GM19463 (cell line): Measurements from ENCODE around the gene PDIA5.

Source experiments
- ATAC-seq: cut with Tn5 transposase; IDR thresholded peaks from one replicate; pipeline ENCODE4 v1.9.1; 2021; ENCODE audit warnings: mild to moderate bottlenecking, moderate library complexity; ENCODE audit not compliant: unreplicated experiment

Gene PDIA5

DNA sequence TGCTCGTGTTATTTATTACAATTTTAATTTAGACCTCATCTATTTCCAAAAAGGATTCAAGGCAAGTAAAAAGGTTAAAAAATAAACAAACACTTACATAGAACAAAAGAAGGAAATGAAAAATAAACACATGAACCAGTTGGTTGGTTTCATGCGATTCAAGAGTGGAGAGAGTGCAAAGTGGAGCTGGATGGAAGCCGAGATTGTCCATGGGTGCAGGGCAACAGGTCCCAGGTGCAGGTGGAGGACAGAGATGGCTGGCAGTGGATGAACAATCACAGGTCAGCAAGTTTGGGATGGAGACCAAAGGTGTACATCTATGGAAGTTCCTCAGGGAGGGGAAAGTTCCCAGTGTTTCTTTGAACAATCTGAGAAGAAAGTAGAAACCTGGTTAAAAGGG is 27.6 kb upstream of the PDIA5 start:
- ATAC-seq = no peak

DNA sequence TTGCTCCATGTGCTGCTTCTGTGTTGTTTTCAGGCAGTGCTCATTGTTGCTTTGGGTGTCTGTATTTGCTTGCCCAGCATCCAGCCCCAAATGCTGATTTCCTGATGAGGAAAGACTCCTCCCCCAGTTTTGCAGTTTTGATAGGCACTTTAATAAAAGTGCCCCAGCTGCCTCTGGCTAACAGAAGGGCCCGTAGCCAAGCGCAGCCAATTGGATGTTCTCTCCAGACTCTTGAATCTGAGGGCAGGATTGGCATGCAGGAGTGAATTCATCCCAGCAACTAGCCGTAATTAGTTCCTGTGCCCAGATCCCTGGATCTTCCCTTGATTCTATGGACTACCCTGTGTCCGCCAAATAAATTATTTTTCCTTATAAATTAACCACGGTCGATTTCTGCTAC is 24.4 kb upstream of the PDIA5 start:
- ATAC-seq = no peak

GRCh38 chr3:123044981-123045763 is 21.7 kb upstream of the PDIA5 start:
- no peak for ATAC-seq

GRCh38 chr3:123046262-123047061 is 20.4 kb upstream of the PDIA5 start:
- no peak for ATAC-seq

DNA sequence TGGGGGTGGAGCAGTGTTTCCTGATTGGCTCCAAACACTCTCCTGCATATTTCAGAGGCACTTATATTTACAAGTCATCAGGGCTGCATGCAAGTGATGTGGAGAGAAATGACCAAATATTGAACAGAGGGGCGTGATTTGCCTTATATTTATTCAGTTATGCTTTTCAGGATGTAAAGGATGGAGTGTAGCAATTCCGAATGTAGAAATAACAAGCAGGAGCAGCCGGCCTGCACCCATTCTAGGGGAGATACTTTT is 19.8 kb upstream of the PDIA5 start:
- no peak for ATAC-seq

DNA sequence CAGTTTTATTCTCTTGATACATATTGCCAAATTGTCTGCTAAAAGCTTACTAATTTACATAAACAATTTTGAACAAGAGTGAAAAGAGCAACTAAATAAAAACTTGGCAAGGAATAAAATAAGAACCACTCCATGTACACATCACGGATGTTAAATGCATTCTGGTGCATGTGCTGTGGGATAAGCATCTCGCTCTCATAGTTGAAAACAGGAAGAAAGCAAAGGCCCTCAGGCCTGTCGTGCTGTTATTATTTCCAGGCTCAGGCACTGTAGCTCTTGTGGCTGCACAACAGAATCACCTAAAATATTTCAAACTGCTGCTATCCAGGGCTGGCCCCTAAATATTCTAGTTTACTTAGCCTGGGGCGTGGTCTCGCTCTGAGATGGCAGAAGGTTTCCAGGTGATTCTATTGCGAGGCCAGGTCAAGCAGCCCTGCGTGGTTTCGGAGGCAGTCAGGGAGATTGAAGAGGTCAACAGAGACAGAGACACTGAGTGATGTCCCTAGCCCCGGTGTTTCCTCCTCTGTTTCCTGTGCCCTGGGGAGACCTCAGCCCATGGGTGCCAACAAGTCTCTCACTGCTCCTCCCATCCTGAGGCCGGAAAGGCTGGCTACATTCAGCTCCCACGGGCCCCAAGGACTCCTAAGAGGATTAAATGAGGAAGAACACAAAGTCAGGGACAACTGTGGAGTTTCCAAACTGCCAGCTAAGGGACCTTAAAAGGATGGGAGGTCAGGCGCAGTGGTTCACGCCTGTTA is 18.2 kb upstream of the PDIA5 start:
- ATAC-seq = no peak

DNA sequence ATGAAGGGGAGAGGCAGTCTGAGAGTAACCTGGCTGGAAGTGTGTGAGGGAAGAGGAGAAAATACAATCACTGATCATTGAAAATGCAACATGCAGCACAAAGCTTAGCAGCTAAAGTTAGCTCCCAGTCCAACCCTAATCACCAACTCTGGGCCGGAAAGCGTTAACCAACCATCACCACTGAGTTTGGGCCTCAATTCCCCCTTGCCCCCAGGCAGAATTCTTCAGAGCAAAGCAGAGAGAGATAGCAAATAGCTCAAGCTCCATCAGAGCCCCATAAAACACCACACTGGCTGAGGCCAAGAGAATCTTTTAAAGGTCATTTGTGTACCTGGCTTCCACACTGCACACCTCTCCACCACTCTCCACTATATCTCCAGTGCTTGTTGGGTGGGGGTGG is 16.2 kb upstream of the PDIA5 start:
- ATAC-seq = no peak

- ATAC-seq = no peak
Observed at GRCh38 chr3:123053107-123053506, 13.7 kb upstream of the PDIA5 start.

DNA sequence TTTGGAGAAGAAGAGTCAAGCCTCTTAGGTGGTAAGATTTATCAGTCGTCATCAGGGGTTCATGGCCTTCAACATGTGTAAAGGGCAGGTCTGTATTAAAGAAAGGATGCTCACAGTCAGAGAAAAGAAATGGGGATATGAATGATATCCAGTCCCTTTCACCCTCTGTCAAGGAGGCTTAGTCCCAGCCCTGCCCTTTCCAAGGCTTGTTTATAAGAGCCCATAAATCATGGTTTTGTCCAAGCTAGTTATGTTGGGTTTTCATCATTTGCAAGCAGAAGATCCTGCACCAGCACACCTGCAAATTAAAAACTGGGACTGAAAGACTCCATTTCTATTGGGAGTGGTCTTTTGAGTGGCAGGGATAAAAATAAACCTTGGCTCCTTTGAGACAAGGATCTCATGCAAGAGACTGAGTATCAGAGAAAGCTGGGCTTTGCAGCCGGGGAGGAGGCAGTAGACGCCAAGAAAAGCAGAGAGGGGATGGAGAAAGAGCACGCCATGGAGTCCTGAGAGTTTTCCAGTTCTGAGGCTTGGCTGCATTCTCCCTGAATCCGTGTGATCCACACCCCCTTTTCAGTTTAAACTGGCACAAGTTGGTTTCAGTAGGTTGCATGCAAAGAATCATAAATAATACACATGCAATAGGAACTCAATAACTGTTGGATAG is 12.6 kb upstream of the PDIA5 start:
- ATAC-seq = no peak

- ATAC-seq = no peak
Observed at GRCh38 chr3:123054931-123055330, 11.9 kb upstream of the PDIA5 start.

- no peak for ATAC-seq
Observed at GRCh38 chr3:123055352-123055751, 11.5 kb upstream of the PDIA5 start.

- no peak for ATAC-seq
Observed at GRCh38 chr3:123058505-123058904, 8.3 kb upstream of the PDIA5 start.

DNA sequence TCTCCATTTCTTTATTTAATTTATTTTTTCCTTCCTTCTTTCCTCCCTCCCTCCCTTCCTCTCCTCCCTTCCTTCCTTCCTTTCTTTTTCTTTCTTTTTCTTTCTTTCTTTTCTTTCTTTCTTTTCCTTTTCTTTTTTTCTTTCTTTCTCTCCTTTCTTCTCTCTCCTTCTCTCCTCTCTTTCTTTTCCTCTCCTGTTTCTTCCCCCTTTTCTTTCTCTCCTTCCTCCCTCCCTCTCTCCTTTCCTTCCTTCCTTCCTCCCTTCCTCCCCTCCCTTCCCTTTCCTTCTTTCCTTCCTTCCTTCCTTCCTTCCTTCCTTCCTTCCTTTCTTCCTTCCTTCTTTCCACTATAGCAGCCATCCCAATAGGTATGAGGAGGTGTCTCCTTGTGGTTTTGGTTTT is 6.8 kb upstream of the PDIA5 start:
- ATAC-seq = no peak

DNA sequence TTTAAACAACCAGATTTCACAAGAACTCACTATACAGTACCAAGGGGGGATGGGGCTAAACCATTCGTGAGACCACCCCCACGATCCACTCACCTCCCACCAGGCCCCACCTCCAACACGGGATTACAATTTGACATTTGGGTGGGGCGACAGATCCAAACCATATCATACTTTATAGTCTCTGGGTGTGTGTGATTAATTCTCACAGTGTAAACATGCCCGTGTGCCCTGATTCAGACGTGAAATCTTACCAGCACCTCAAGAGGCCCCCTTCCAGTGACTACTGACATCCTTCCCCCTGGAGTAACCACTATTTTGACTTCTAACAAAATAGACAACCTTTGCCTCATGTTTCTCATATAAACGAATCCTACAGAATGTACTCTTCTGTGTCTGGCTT is 5.0 kb upstream of the PDIA5 start:
- no peak for ATAC-seq

GRCh38 chr3:123063034-123063433 is 3.8 kb upstream of the PDIA5 start:
- ATAC-seq = no peak

DNA sequence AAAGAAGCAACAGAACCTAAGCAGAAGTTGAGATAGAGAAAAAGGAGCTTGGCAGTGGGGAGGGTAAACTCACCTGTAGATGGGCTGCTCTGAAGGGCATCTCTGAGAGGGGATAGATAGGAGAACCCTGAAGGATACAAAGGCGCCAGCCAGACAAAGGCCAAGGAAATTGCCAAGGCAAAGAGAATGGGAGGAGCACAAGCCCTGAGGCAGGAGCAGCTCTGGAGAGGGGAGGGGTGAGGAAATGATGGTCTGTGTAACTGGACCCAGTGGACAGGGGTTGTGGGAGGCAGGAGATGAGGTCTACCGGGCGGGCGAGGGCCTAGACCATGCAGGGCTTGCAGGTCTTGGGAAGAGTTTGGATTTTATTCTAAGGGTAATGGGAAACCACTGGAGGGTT is 2.3 kb upstream of the PDIA5 start:
- no peak for ATAC-seq

- ATAC-seq = no peak
Observed at GRCh38 chr3:123064914-123065313, 1.9 kb upstream of the PDIA5 start.

DNA sequence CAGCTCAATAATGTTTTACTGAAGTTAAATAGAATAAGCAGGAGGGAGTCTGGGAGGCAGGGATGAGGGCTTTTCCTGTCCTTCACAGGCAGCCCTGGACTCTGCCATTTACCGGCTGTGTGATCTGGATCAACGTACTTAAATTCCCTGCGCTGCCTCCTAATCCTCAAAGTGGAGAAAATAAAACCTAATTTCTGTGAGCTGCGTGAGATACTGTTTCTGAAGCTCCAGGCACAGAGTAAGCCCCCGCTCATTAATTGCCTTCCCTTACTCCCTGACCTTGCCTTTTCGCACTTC is 278 bp upstream of the PDIA5 start:
- no peak for ATAC-seq

DNA sequence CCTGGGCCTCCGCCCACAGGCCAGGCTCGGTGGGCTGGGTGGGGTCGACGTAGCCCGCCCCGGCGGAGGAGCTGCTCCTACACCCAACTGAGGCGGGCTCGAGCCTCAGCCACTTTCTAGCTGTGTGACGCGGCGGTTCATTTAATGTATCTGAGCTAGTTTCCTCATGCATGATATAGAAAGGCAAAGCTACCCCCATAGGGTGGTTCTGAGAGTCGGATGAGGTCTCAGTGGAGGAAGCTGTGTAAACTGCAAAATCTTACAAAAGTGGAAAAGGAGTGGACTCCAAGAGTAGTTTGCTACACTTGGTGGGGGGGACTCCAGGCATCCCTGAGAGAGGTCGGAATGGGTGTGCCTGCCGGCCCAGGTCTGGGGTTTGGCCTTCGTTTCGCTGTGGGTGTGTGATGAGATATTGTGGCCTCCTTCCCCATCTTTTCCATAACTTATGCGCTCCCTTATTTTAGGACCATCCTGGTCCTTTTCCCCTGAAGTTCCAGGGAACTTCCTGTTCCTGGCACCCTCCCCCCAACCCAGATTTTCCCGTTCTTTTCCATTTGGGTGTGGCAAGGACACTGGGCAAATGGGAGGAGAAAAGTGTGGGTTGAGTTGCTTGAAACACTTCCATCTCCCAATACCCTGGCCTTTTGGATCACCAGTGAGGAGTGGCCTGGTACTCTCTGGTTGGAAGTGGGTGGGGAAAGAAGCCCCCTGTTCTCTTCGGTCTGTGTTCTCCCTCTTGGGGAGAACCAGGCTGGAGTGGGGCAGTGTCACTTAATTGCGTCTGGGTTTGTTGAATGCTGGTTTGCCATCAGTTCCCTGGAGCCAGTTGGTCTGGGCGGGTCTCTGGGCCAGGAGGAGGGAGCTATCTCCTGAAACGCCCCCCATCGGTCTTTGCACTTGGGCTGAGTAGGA is 1.1 kb downstream of the PDIA5 start:
- ATAC-seq = peak; percentile 19

DNA sequence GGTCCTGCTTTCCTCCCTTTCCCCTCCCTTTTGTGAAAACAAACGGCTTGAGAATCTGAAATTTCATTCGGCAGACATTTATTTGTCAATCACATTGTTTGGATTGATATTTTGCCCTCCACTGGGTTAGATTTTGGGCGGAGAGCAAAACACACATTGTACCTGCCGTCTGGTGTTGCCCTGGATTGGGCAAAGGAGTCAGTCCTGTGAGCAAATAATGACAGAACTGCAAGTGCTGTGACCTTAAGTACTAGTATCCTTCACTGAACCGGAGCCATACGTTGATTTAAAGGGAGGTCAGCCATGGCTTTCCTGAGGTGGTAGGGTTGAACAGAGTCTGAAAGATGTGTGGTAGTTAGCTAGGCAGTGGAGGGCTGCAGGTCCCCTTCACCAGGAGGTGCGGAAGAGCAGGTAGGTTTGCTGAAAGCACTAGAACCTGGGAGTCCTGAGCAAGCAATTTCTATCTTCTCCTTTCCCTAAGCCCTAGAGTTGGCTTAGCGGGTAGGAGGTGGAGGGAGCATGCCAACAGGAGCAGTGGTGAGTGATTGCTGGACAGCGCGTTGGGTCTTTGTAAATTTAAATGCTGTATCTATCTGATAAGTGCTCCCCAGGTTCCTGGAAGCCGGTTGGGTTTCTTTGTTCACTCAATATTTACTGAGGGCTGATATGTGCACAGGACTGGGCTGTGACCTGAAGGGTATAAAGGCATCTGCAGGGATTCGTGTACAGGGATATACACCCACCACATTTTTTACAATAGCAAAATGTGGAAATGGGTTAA is 2.0 kb downstream of the PDIA5 start:
- no peak for ATAC-seq
